MM.1S (cell line): ENCODE results near the gene MUSK.
"Not testable (repeated sequence)": the region's sequence is repeated elsewhere in the genome, so short reads cannot be mapped to it uniquely, and the experiment has no call there.

Experiments used
- EZH2 ChIP-seq: fragments of 300-600 bp; sonication (generic); optimal IDR thresholded peaks from 2 replicates; pipeline ENCODE3; 2017; ENCODE audit warnings: low read depth, mild to moderate bottlenecking, antibody characterized with exemption, low read length, mixed read lengths
- TF ChIP-seq, protein P1 (sequence below): fragments of 300-600 bp; sonication (generic); IDR thresholded peaks from 2 replicates; pipeline ENCODE4 v1.5.1; 2016; ENCODE audit warnings: antibody characterized with exemption, low read length, mixed read lengths

DNA sequence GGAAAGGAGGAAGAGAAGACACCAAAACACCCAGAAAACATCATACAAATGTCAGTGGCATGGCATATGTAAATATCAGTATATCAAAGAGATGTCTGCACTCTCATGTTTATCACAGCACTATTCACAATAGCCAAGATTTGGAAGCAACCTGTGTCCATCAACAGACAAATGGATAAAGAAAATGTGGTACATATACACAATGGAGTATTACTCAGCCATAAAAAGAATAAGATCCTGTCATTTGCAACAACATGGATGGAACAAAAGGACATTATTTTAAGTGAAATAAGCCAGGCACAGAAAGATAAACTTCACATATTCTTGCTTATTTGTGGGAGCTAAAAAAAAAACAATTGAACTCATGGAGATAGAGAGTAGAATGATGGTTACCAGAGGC lies 156.5 kb downstream of the MUSK start:
- TF ChIP-seq, protein P1, sequence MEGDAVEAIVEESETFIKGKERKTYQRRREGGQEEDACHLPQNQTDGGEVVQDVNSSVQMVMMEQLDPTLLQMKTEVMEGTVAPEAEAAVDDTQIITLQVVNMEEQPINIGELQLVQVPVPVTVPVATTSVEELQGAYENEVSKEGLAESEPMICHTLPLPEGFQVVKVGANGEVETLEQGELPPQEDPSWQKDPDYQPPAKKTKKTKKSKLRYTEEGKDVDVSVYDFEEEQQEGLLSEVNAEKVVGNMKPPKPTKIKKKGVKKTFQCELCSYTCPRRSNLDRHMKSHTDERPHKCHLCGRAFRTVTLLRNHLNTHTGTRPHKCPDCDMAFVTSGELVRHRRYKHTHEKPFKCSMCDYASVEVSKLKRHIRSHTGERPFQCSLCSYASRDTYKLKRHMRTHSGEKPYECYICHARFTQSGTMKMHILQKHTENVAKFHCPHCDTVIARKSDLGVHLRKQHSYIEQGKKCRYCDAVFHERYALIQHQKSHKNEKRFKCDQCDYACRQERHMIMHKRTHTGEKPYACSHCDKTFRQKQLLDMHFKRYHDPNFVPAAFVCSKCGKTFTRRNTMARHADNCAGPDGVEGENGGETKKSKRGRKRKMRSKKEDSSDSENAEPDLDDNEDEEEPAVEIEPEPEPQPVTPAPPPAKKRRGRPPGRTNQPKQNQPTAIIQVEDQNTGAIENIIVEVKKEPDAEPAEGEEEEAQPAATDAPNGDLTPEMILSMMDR = not testable (repeated sequence)
- TF ChIP-seq EZH2 = not testable (repeated sequence)
